NB4 (cell line): ENCODE data around the gene RNF44.

Experiments
- CTCF ChIP-seq: IDR thresholded peaks from one replicate; pipeline ENCODE4 v1.5.1; 2012; ENCODE audit warnings: low read depth, low read length
- MAX ChIP-seq: IDR thresholded peaks from 2 replicates; pipeline ENCODE4 v1.6.1; 2011; ENCODE audit warnings: low read depth, low read length
- POLR2A ChIP-seq: IDR thresholded peaks from 2 replicates; pipeline ENCODE4 v1.6.1; 2011; ENCODE audit warnings: mild to moderate bottlenecking; ENCODE audit not compliant: insufficient read length; ENCODE audit errors: extremely low read depth

GRCh38 chr5:176578391-176578808, 41.2 kb upstream of the RNF44 start:
- TF ChIP-seq POLR2A (no peak), CTCF (peak; percentile 38), MAX (no peak)
